Measurements from ENCODE around the gene KIAA0930. TPM values are rescaled to one million over a fixed set of nuclear protein-coding genes. Genes with fewer than 3 reads are reported as not detected.

Gene KIAA0930
- total RNA-seq, 1 experiment from 2014 or later: 55.5 TPM

- BruUV-seq (replicated peaks): no TSS peak
- H4K20me1 ChIP-seq (ENCODE audit: insufficient read depth): no peaks in the 10 kb centered on the region
- ChIA-PET POLR2A (ENCODE audit: unreplicated experiment) (interaction anchor here (0.7 kb wide), 1 partner anchor 1349 kb away, joined by 8 read pairs; no protein-coding TSS in a partner anchor), CTCF (no interaction called here)
- intact Hi-C loops (cut with micrococcal nuclease; ENCODE audit: unreplicated experiment): no loop called here
- H2AFZ ChIP-seq: no peak overlapping the region
- no peaks in the 10 kb centered on the region for H3K9me3 ChIP-seq (ENCODE audit: insufficient read depth, low read depth)
- H3F3A ChIP-seq (ENCODE audit: insufficient read depth, low read depth): no peaks in the 10 kb centered on the region; the same call in 1 of the 2 replicates
- H3K4me2 ChIP-seq: no peak overlapping the region
- no peak overlapping the region for H3K4me3 ChIP-seq
- H3K9me2 ChIP-seq (ENCODE audit: insufficient read depth): no peaks in the 10 kb centered on the region
- no peaks in the 10 kb centered on the region for H3K79me2 ChIP-seq (ENCODE audit: low read depth)
- H3K36me3 ChIP-seq (ENCODE audit: low read depth): no peaks in the 10 kb centered on the region
- no peak overlapping the region for H3K27ac ChIP-seq
- no peaks in the 10 kb centered on the region for H3K27me3 ChIP-seq (ENCODE audit: insufficient read depth, low read depth)
- no peak for TF ChIP-seq EZH2 (IDR thresholded peaks at IDR 0.05; ENCODE audit: low read depth)
- TF ChIP-seq CTCF (conservative IDR thresholded peaks at IDR 0.05): no peak
- peaks cover 8% of the 10 kb centered on the region; the same call in 1 of the 2 replicates for H3K4me1 ChIP-seq (replicated peaks; ENCODE audit: insufficient read depth)
- no peak for DNase-seq
These were observed 32.9 kb upstream of the KIAA0930 start for GRCh38 chr22:45273452-45274075.

GRCh38 chr22:45272498-45272897, 31.8 kb upstream of the KIAA0930 start:
- Histone ChIP-seq H3F3A (ENCODE audit: insufficient read depth, low read depth) (no peaks in the 10 kb centered on the region), H3K36me3 (ENCODE audit: low read depth) (no peaks in the 10 kb centered on the region), H4K20me1 (ENCODE audit: insufficient read depth) (no peaks in the 10 kb centered on the region), H3K4me3 (no peak overlapping the region), H3K9me2 (ENCODE audit: insufficient read depth) (no peaks in the 10 kb centered on the region), H3K79me2 (ENCODE audit: low read depth) (no peaks in the 10 kb centered on the region), H3K27ac (no peak overlapping the region), H3K9me3 (ENCODE audit: insufficient read depth, low read depth) (no peaks in the 10 kb centered on the region), H2AFZ (no peak overlapping the region), H3K4me1 (replicated peaks; ENCODE audit: insufficient read depth) (peaks cover 8% of the 10 kb centered on the region; the same call in 1 of the 2 replicates), H3K4me2 (no peak overlapping the region), H3K27me3 (ENCODE audit: insufficient read depth, low read depth) (no peaks in the 10 kb centered on the region)
- POLR2A ChIA-PET (ENCODE audit: unreplicated experiment): no interaction called here
- CTCF ChIA-PET: interaction anchor here (0.7 kb wide), 2 partner anchors 534 to 704 kb away, joined by 7 to 10 read pairs; partner anchors contain the start of gene WNT7B
- intact Hi-C loops (cut with micrococcal nuclease; ENCODE audit: unreplicated experiment): no loop called here
- no TSS peak for BruUV-seq (replicated peaks)
- TF ChIP-seq EZH2 (IDR thresholded peaks at IDR 0.05; ENCODE audit: low read depth) (no peak), CTCF (conservative IDR thresholded peaks at IDR 0.05) (no peak)
- DNase-seq: no peak

- no peaks in the 10 kb centered on the region for H3K79me2 ChIP-seq (ENCODE audit: low read depth)
- H3K4me3 ChIP-seq: no peak overlapping the region
- no peak overlapping the region for H2AFZ ChIP-seq
- no peaks in the 10 kb centered on the region; the same call in 1 of the 2 replicates for H3F3A ChIP-seq (ENCODE audit: insufficient read depth, low read depth)
- intact Hi-C loops (cut with micrococcal nuclease; ENCODE audit: unreplicated experiment): no loop called here
- no peak overlapping the region for H3K4me2 ChIP-seq
- H3K27me3 ChIP-seq (ENCODE audit: insufficient read depth, low read depth): no peaks in the 10 kb centered on the region
- no TSS peak for BruUV-seq (replicated peaks)
- no peaks in the 10 kb centered on the region for H3K9me2 ChIP-seq (ENCODE audit: insufficient read depth)
- H3K4me1 ChIP-seq (replicated peaks; ENCODE audit: insufficient read depth): peaks cover 8% of the 10 kb centered on the region; the same call in 1 of the 2 replicates
- H4K20me1 ChIP-seq (ENCODE audit: insufficient read depth): no peaks in the 10 kb centered on the region
- TF ChIP-seq CTCF (conservative IDR thresholded peaks at IDR 0.05) (no peak), EZH2 (IDR thresholded peaks at IDR 0.05; ENCODE audit: low read depth) (no peak)
- no peaks in the 10 kb centered on the region for H3K9me3 ChIP-seq (ENCODE audit: insufficient read depth, low read depth)
- ChIA-PET POLR2A (ENCODE audit: unreplicated experiment) (no interaction called here), CTCF (no interaction called here)
- no peaks in the 10 kb centered on the region for H3K36me3 ChIP-seq (ENCODE audit: low read depth)
- no peak for DNase-seq
- no peak overlapping the region for H3K27ac ChIP-seq
These were observed 31.0 kb upstream of the KIAA0930 start for GRCh38 chr22:45271667-45272201.

Measured in PC-9 (cell line).